GOT3 (cell line): ENCODE data around the gene TM7SF2.

Source experiments
- DNase-seq: peaks from one replicate; lab custom pipeline; 2025; ENCODE audit warnings: mixed read lengths; lab: John Stamatoyannopoulos, UW

The TM7SF2 gene

GRCh38 chr11:65111744-65112545, at the start of gene TM7SF2:
Gene TM7SF2, plus strand, starts transcription at chr11:65111872. Its CDS starts 144 bp downstream, at chr11:65112016.
- DNase-seq, result peak; percentile 22

- no peak for DNase-seq
Observed at GRCh38 chr11:65063532-65063931, 48.1 kb upstream of the TM7SF2 start.

- no peak for DNase-seq
Observed at GRCh38 chr11:65064847-65065240, 46.8 kb upstream of the TM7SF2 start.

GRCh38 chr11:65065851-65066250, 45.8 kb upstream of the TM7SF2 start:
- DNase-seq, result no peak

GRCh38 chr11:65066315-65066714, 45.4 kb upstream of the TM7SF2 start:
- no peak for DNase-seq

GRCh38 chr11:65066805-65067291, 44.8 kb upstream of the TM7SF2 start:
- DNase-seq, result no peak

- DNase-seq, result no peak
Observed at GRCh38 chr11:65067446-65067845, 44.2 kb upstream of the TM7SF2 start.

GRCh38 chr11:65069217-65069616, 42.5 kb upstream of the TM7SF2 start:
- no peak for DNase-seq

- no peak for DNase-seq
Observed at GRCh38 chr11:65071907-65072630, 39.6 kb upstream of the TM7SF2 start.

- no peak for DNase-seq
Observed at GRCh38 chr11:65072631-65072966, 39.1 kb upstream of the TM7SF2 start.

- DNase-seq, result no peak
Observed at GRCh38 chr11:65077451-65077850, 34.2 kb upstream of the TM7SF2 start.

GRCh38 chr11:65078151-65078550, 33.5 kb upstream of the TM7SF2 start:
- no peak for DNase-seq

GRCh38 chr11:65078786-65079342, 32.8 kb upstream of the TM7SF2 start:
- DNase-seq, result no peak

GRCh38 chr11:65083134-65083833, 28.4 kb upstream of the TM7SF2 start:
- DNase-seq, result no peak

- peak; percentile 56 for DNase-seq
Observed at GRCh38 chr11:65083834-65084597, 27.7 kb upstream of the TM7SF2 start, which contains the start of the genes CDCA5 and ZFPL1. Gene CDCA5, minus strand, starts transcription at chr11:65084040. Its CDS starts 62 bp downstream, at chr11:65083978. Gene ZFPL1, plus strand, starts transcription at chr11:65084222. Its CDS starts 477 bp downstream, at chr11:65084699.

GRCh38 chr11:65084598-65085375, 26.9 kb upstream of the TM7SF2 start:
- DNase-seq, result no peak

GRCh38 chr11:65085446-65085845, 26.2 kb upstream of the TM7SF2 start:
- DNase-seq, result no peak

GRCh38 chr11:65086809-65087208, 24.9 kb upstream of the TM7SF2 start:
- no peak for DNase-seq

GRCh38 chr11:65087216-65087615, 24.5 kb upstream of the TM7SF2 start:
- no peak for DNase-seq

GRCh38 chr11:65087827-65088226, 23.8 kb upstream of the TM7SF2 start:
- DNase-seq, result no peak

GRCh38 chr11:65089621-65090020, 22.1 kb upstream of the TM7SF2 start:
- DNase-seq, result no peak
